Kidney epithelial cell (primary cell): ENCODE measurements around the gene RXRA. TPM values are rescaled to one million over a fixed set of nuclear protein-coding genes. Genes with fewer than 3 reads are reported as not detected.

Source experiments
- DNase-seq: peaks from one replicate; pipeline ENCODE4 v3.0.0-alpha.2; 2010; ENCODE audit warnings: low read depth
- H3K27me3 ChIP-seq: 2 replicates; pipeline ENCODE4 v1.6.0; 2011; ENCODE audit warnings: low read length; ENCODE audit not compliant: control insufficient read depth, insufficient read depth
- H3K36me3 ChIP-seq: 2 replicates; pipeline ENCODE4 v1.5.1; 2011; ENCODE audit warnings: low read length; ENCODE audit not compliant: control insufficient read depth, insufficient read depth
- H3K4me3 ChIP-seq: 2 replicates; pipeline ENCODE4 v1.5.1; 2011; ENCODE audit warnings: low read depth, mild to moderate bottlenecking, control low read depth, low read length
- CTCF ChIP-seq: IDR thresholded peaks from 2 replicates; pipeline ENCODE4 v1.5.1; 2011; ENCODE audit warnings: mild to moderate bottlenecking, moderate library complexity, low read length, control low read depth, inconsistent platforms; ENCODE audit not compliant: insufficient read depth, poor library complexity, severe bottlenecking
- total RNA-seq: library from RNA; depleted of rRNA; stranded (reverse); fragments of >200 nt; gene quantifications from 2 replicates; pipeline ENCODE4 v1.2.3, GENCODE V29; 2015

RXRA gene
- total RNA-seq, 1 donor from 2014 or later, result 15.0 TPM

- Histone ChIP-seq H3K27me3 (peaks cover 18% of the 10 kb centered on the region), H3K4me3 (no peak overlapping the region), H3K36me3 (no peaks in the 10 kb centered on the region)
- DNase-seq, result no peak
- TF ChIP-seq CTCF, result no peak
These were observed 8.4 kb upstream of the RXRA start for GRCh38 chr9:134317790-134318414.

GRCh38 chr9:134318481-134318891 is 7.8 kb upstream of the RXRA start:
- TF ChIP-seq CTCF, result no peak

GRCh38 chr9:134318941-134319305 is 7.3 kb upstream of the RXRA start:
- DNase-seq, result no peak
- Histone ChIP-seq H3K4me3 (no peak overlapping the region), H3K27me3 (peaks cover 21% of the 10 kb centered on the region), H3K36me3 (no peaks in the 10 kb centered on the region)
- no peak for TF ChIP-seq CTCF

More at GRCh38 chr9:134318481-134318891, 7.8 kb upstream of the RXRA start:
- Histone ChIP-seq H3K36me3 (no peaks in the 10 kb centered on the region), H3K4me3 (no peak overlapping the region), H3K27me3 (peaks cover 21% of the 10 kb centered on the region)
- DNase-seq, result no peak

- no peak for TF ChIP-seq CTCF
- Histone ChIP-seq H3K4me3 (no peak overlapping the region), H3K36me3 (no peaks in the 10 kb centered on the region), H3K27me3 (peaks cover 21% of the 10 kb centered on the region)
- DNase-seq, result no peak
These were observed 6.7 kb upstream of the RXRA start for GRCh38 chr9:134319306-134320125.

- no peak overlapping the region for H3K4me3 ChIP-seq
- no peak for DNase-seq
- H3K36me3 ChIP-seq, result no peaks in the 10 kb centered on the region
- H3K27me3 ChIP-seq, result peaks cover 18% of the 10 kb centered on the region
- no peak for TF ChIP-seq CTCF
These were observed 6.0 kb upstream of the RXRA start for GRCh38 chr9:134320126-134320867.
